ENCODE data around the gene UPF2.

DNA sequence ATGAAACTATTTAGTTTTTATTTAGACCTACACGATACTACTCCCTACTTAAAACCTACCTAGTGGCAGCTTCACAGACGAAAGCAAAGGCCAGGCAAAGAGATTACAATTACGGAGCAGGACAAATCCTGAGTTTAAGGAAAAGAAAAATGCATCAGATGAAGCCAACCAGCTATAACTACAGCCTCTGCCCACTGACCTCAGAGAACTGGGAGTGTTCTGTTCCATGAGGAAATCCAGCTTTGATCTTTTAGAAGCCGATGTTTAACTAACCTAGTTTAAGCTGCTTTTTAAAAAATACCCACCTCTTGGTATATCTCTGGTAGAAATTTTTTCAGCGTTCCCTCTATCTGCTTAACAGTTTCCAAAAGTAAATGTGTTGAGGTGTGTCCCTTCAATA, 3.0 kb upstream of the UPF2 start:
- TF ChIP-seq RCOR1 (IDR thresholded peaks at IDR 0.05; ENCODE audit: insufficient replicate concordance, low read length) (no peak), POLR2A (IDR thresholded peaks at IDR 0.05; ENCODE audit: low read depth, low read length) (no peak), CEBPB (IDR thresholded peaks at IDR 0.05; ENCODE audit: low read depth, low read length) (no peak), MXI1 (IDR thresholded peaks at IDR 0.05; ENCODE audit: borderline replicate concordance, low read depth, low read length) (no peak), SMC3 (IDR thresholded peaks at IDR 0.05; ENCODE audit: low read depth, low read length) (no peak), RAD21 (IDR thresholded peaks at IDR 0.05; ENCODE audit: low read length) (no peak), CHD1 (IDR thresholded peaks at IDR 0.05; ENCODE audit: low read depth, low read length) (no peak), MAZ (IDR thresholded peaks at IDR 0.05; ENCODE audit: borderline replicate concordance, low read depth, low read length) (no peak)
- TF ChIP-seq, protein P1, sequence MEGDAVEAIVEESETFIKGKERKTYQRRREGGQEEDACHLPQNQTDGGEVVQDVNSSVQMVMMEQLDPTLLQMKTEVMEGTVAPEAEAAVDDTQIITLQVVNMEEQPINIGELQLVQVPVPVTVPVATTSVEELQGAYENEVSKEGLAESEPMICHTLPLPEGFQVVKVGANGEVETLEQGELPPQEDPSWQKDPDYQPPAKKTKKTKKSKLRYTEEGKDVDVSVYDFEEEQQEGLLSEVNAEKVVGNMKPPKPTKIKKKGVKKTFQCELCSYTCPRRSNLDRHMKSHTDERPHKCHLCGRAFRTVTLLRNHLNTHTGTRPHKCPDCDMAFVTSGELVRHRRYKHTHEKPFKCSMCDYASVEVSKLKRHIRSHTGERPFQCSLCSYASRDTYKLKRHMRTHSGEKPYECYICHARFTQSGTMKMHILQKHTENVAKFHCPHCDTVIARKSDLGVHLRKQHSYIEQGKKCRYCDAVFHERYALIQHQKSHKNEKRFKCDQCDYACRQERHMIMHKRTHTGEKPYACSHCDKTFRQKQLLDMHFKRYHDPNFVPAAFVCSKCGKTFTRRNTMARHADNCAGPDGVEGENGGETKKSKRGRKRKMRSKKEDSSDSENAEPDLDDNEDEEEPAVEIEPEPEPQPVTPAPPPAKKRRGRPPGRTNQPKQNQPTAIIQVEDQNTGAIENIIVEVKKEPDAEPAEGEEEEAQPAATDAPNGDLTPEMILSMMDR (conservative IDR thresholded peaks at IDR 0.05; ENCODE audit: low read depth, low read length) = no peak
- TF ChIP-seq, protein P2, sequence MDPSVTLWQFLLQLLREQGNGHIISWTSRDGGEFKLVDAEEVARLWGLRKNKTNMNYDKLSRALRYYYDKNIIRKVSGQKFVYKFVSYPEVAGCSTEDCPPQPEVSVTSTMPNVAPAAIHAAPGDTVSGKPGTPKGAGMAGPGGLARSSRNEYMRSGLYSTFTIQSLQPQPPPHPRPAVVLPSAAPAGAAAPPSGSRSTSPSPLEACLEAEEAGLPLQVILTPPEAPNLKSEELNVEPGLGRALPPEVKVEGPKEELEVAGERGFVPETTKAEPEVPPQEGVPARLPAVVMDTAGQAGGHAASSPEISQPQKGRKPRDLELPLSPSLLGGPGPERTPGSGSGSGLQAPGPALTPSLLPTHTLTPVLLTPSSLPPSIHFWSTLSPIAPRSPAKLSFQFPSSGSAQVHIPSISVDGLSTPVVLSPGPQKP (IDR thresholded peaks at IDR 0.05; ENCODE audit: borderline replicate concordance, low read depth, low read length) = no peak
